Activated CD8-positive, alpha-beta memory T cell treated with anti-CD3 and anti-CD28 coated beads for 48 hours (primary cell): ENCODE data around the gene TSEN2.
"Not testable (repeated sequence)": the region's sequence is repeated elsewhere in the genome, so short reads cannot be mapped to it uniquely, and the experiment has no call there.

ENCODE experiments used
- DNase-seq, 3 experiments: peaks; one replicate each; pipeline ENCODE4 v3.0.0-alpha.2; 2020; ENCODE audit warnings: low read depth in 2 of 3, low spot score in 2 of 3

TSEN2 gene

DNA sequence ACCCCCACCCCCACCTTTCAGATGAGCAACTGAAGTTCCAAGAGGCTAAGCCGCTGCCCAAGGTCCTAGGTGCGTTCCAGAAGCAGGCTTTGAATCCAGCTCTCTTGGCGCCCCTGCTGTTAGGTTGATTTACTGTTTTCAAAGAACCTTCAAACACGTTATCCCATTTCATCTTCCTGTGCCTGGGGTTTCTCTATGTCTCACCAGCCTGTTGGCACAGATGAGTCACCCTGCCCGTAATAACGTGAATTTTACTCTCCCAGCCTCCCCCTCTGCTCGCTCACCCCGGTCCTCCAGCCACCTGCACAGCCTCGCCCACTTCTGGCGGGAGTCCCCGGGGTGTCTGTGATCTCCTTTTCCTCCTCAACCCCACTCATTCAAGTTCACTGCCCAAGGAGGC is 13.0 kb upstream of the TSEN2 start:
- peak in 2 of 3 experiments; percentile 36 to 50 for DNase-seq

DNA sequence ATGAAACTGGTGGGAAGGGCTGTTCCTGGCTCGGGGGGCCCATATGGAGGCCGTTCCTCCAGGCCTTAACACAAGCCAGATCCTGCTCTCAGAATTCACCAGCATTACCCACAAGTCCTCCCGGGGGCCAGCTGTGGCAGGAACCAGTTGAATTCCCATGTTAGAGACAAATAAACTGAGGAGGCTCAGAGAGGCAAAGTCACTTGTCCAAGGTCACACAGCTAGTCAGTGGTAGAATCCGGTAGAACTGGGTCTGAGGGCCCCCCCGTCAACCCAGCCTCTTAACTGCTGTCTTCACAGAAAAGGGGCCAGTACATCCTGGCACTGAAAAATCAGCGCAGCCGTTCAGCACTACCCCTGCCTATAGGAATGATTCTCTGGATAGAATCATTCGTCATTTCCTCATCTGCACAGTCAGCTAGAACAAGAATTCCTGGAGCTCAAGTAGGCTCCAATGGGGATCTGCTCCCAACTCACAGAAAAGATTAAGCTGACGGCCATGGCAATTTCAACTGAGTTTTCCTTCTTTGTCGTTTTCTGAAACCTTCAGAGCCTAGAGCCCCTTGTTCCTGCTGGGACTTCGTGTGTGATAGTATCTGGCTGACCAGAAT is 12.2 kb upstream of the TSEN2 start:
- no peak for DNase-seq

GRCh38 chr3:12472796-12473195 is 11.5 kb upstream of the TSEN2 start:
- DNase-seq = no peak

DNA sequence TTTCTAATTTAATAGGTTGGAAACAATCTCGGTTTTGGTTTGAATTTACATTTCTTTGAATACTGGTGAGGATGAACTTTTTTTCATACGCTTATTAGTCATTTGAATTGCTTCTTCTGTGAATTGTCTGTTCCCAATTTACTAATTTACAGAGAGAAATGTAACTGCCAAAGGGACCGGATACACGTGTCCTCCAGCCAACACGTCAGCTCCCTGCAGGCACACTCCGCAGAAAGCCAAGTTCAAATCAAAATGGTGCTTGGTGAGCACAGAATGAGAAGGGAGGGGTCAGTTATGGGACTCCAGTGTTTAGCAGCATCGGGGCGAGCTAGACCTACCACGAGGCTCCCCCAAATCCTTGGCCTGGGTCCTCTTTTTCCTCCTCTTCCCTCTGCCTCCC is 10.8 kb upstream of the TSEN2 start:
- no peak for DNase-seq

GRCh38 chr3:12476238-12476897 is 7.9 kb upstream of the TSEN2 start:
- DNase-seq = no peak

GRCh38 chr3:12477256-12477655 is 7.0 kb upstream of the TSEN2 start:
- DNase-seq = no peak

- no peak for DNase-seq
These were observed 6.0 kb upstream of the TSEN2 start for GRCh38 chr3:12478326-12478725.

- DNase-seq = not testable (repeated sequence)
These were observed 5.1 kb upstream of the TSEN2 start for GRCh38 chr3:12479198-12479597.

DNA sequence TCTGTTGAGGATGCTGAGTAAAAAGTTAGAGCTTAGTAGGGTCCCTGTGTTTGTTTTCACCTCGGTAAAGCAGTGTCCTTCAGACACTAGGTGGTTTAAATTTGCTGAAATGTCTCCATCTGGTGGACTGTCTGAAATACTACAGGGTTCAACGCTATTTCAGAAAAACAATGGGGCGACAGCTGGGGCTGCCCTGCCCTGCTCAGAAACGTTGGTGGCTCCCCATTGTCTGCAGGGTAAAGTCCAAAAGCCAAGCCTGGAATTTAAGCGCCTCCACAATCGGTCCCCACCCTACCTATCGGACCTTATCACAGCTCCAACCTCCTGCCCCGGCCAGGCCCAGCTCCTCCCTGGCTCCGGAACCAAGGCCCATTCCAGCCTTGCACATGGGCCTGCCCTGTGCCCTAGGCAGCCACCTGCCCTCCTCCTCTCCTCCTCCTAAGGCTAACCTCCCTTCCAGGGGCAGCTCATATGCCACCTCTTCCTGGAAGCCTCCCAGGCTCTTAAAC is 4.3 kb upstream of the TSEN2 start:
- DNase-seq = no peak

GRCh38 chr3:12483410-12483809 is 870 bp upstream of the TSEN2 start:
- DNase-seq = no peak

DNA sequence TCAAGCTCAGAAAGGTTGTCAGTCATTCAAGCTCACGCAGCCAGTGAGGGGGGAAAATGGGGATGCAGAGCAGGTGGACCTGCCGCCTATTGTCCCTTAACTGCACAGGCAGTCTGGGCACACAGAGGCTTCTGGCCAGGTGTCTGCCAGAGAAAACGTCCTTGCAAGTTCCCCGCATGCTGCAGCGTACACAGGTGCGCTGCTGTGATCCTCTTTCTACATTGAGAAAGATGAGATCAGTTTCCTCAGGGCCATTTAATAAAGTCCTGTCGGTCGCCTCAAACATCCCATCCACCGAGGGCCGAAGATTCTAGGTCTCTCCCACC is 445 bp upstream of the TSEN2 start:
- no peak for DNase-seq

DNA sequence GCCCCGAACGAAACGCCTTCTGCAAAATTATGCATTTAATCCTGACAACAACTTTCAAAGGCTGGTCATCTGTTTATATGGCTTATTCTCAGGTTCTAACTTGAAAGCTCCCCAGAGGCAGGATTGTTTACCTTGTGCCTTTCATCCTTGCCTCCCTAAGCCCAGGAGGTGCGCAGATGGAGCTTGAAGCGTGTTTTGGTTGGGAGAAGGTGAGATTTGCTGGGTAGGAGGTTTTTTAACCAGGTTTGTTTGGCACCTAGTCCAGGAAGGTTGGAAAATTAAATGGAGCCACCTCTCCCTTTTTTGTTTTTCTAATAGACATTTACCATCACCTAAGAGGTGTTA is 675 bp downstream of the TSEN2 start:
- DNase-seq = no peak

DNA sequence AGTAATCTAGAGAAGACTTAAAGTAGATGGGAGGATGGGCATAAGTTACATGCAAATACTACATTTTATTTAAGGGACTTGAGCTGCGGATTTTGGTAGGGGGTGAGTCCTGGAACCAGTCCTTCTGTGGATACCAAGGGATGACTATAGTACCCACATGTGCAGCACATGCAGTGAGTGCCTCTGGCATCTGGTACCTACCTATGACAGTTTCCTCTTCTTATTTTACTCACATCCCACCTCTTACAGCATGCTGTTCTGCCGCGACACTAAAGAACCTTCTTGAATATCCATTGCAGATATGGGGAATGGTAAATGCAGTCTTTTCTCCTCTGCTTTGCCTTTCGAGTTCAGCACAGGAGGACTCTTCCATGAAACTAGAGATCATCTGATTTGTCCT is 1.7 kb downstream of the TSEN2 start:
- no peak for DNase-seq

- DNase-seq = no peak
These were observed 2.6 kb downstream of the TSEN2 start for GRCh38 chr3:12486916-12487315.

GRCh38 chr3:12487336-12487735 is 3.1 kb downstream of the TSEN2 start:
- DNase-seq = no peak

GRCh38 chr3:12487786-12488185 is 3.5 kb downstream of the TSEN2 start:
- DNase-seq = no peak

DNA sequence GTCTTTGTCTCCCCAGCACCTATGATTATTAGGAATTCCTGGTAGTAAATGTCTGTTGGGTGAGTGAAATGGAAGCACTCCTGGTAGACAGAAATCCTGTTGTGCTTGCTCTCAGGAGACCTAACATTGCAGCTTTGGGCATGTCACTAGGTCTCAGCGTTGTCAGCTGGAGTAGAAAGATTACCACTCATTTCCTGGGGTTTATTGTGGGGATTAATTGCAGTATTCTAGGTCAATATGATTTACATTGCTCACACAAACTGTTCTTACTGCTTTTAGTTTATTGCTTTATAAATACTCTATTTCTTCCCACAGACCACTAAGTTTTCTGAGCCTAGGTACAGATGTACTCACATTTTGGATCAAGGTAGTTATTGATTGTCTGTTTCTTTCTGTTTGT is 5.1 kb downstream of the TSEN2 start:
- no peak for DNase-seq

DNA sequence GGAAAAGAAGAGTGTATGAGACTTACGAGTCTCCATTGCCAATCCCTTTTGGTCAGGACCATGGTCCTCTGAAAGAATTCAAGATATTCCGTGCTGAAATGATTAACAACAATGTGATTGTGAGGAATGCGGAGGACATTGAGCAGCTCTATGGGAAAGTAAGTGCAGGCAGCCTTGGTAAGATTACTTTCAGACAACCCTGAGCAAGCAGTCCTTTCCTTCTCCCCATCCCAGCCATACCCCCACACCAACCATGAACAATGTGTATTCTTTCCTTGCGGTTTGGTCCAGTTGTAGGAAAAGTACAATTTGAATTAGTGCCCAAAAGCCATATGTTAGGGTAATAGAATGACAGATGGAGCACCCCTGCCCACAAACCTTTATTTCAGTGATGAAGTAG is 5.6 kb downstream of the TSEN2 start:
- DNase-seq = no peak

GRCh38 chr3:12490547-12490946 is 6.3 kb downstream of the TSEN2 start:
- DNase-seq = no peak

- DNase-seq = no peak
These were observed 11.6 kb downstream of the TSEN2 start for GRCh38 chr3:12495749-12496452.

DNA sequence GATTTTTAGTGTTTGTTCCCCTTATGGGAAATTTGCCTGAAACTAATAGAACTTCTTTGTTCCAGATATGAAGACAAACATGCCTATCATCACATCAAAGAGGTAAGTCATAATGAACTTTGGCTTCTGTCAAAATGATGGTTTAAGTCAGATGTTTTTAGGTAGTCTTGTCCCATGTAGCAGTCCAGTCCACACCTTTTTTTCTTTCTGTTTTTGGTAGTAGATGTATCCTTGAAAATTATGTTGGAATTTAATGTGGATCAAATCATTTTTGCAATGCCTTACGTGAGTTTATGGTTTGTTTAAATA is 12.1 kb downstream of the TSEN2 start:
- DNase-seq = no peak

GRCh38 chr3:12499474-12499873 is 15.2 kb downstream of the TSEN2 start:
- DNase-seq = no peak
